LNCaP clone FGC (cell line): Measurements from ENCODE around the gene OR5A1.
"Not testable (repeated sequence)": the region's sequence is repeated elsewhere in the genome, so short reads cannot be mapped to it uniquely, and the experiment has no call there.

Experiments used
- DNase-seq: peaks from one replicate; pipeline ENCODE4 v3.0.0-alpha.2; 2011; ENCODE audit warnings: low read depth
- H3K4me3 ChIP-seq: 2 replicates; pipeline ENCODE4 v1.5.1; 2011; ENCODE audit warnings: mild to moderate bottlenecking, low read depth, low read length, control low read depth
- TF ChIP-seq, protein P1 (sequence below): IDR thresholded peaks from 2 replicates; pipeline ENCODE4 v1.5.1; 2012; ENCODE audit warnings: mild to moderate bottlenecking; ENCODE audit not compliant: control insufficient read depth, insufficient read depth; ENCODE audit errors: extremely low read depth

Gene OR5A1

GRCh38 chr11:59429924-59430516, 6.2 kb upstream of the OR5A1 start:
- DNase-seq, result peak; percentile 32
- TF ChIP-seq, protein P1, sequence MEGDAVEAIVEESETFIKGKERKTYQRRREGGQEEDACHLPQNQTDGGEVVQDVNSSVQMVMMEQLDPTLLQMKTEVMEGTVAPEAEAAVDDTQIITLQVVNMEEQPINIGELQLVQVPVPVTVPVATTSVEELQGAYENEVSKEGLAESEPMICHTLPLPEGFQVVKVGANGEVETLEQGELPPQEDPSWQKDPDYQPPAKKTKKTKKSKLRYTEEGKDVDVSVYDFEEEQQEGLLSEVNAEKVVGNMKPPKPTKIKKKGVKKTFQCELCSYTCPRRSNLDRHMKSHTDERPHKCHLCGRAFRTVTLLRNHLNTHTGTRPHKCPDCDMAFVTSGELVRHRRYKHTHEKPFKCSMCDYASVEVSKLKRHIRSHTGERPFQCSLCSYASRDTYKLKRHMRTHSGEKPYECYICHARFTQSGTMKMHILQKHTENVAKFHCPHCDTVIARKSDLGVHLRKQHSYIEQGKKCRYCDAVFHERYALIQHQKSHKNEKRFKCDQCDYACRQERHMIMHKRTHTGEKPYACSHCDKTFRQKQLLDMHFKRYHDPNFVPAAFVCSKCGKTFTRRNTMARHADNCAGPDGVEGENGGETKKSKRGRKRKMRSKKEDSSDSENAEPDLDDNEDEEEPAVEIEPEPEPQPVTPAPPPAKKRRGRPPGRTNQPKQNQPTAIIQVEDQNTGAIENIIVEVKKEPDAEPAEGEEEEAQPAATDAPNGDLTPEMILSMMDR, result peak; percentile 81
- H3K4me3 ChIP-seq, result no peak overlapping the region

DNA sequence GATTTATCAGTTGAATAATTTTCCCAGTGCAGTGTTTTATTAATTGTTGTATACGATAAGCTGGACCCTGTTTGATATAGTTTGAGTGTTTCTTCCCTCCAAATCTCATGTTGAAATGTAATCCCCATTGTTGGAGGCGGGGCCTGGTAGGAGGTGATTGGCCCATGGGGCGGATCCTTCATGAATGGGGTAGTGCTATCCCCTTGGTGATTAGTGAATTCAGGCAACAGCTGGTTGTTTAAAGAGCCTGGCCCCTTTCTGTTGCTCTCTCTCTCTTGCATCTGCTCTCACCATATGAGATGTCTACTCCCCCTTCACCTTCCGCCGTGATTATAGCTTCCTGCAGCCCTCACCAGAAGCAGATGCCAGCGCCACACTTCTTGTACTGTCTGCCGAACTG, 1.5 kb downstream of the OR5A1 start:
- H3K4me3 ChIP-seq, result no peak overlapping the region
- DNase-seq, result no peak
- TF ChIP-seq, protein P1, result no peak

DNA sequence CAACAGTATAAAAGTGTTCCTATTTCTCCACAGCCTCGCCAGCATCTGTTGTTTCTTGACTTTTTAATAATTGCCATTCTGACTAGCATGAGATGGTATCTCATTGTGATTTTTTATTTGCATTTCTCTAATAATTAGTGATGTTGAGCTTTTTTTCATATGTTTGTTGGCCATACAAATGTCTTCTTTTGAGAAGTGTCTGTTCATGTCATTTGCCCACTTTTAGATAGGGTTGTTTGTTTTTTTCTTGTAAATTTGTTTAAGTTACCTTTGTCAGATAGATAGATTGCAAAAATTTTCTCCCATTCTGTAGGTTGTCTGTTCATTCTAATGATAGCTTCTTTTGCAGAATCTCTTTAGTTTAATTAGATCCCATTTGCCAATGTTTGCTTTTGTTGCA, 9.4 kb downstream of the OR5A1 start:
- not testable (repeated sequence) for H3K4me3 ChIP-seq, DNase-seq

- DNase-seq, result no peak
- H3K4me3 ChIP-seq, result no peak overlapping the region
- TF ChIP-seq, protein P1, result no peak
These were observed 12.2 kb downstream of the OR5A1 start for GRCh38 chr11:59448484-59448883.

DNA sequence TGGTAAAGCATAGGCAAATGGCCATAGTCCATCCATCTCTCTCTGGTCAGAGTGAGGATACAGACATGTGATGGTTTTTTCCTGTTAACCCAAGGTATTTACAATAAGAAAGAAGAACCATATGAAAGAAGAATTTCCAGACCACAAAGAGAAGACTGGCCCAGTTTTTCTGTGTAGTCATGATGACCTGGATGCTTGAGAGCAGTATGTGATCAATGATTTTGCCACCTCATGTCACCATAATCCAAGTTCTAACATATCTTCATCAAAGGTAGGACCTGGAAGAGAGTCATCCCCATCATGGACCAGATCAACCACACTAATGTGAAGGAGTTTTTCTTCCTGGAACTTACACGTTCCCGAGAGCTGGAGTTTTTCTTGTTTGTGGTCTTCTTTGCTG, 20.4 kb downstream of the OR5A1 start, which contains the start of gene OR4D6:
Gene OR4D6 (plus strand): TSS at position 301 of the 400 bp plus-strand sequence. CDS start 0 bp downstream, at position 301.
- no peak within 1 kb of the TSS for H3K4me3 ChIP-seq
- TF ChIP-seq, protein P1, result no peak
- no peak for DNase-seq

- DNase-seq, result no peak
- TF ChIP-seq, protein P1, result no peak
- no peak overlapping the region for H3K4me3 ChIP-seq
These were observed 23.6 kb downstream of the OR5A1 start for GRCh38 chr11:59459916-59460315.

GRCh38 chr11:59463190-59463641, 26.9 kb downstream of the OR5A1 start:
- TF ChIP-seq, protein P1, result no peak
- DNase-seq, result no peak
- H3K4me3 ChIP-seq, result no peak overlapping the region
